OCI-LY7 (cell line): ENCODE measurements around the gene SMG6. TPM values are rescaled to one million over a fixed set of nuclear protein-coding genes. Genes with fewer than 3 reads are reported as not detected.

Experiments used
- BruUV-seq: library from RNA; stranded (reverse); fragments of 400-500 nt; replicated peaks from 2 replicates; lab custom pipeline; 2021; lab: Mats Ljungman, UMichigan
- CTCF ChIA-PET: fragments of 300-600 bp; sonication (Branson Sonifier 250); formaldehyde crosslinking; loops from one replicate; lab custom pipeline; 2022; ENCODE audit warnings: antibody characterized with exemption; ENCODE audit not compliant: unreplicated experiment; lab: Charles Lee
- POLR2A ChIA-PET: fragments of 300-600 bp; sonication (Branson Sonifier 250); formaldehyde crosslinking; loops from one replicate; lab custom pipeline; 2022; ENCODE audit warnings: antibody characterized with exemption; lab: Charles Lee
- DNase-seq: peaks from one replicate; pipeline ENCODE4 v3.0.0-alpha.2; 2015; ENCODE audit warnings: low spot score
- H2AFZ ChIP-seq: fragments of 200-600 bp; sonication (generic), shearing (Covaris generic); 2 replicates; pipeline ENCODE4 v1.6.1; 2014; ENCODE audit warnings: mild to moderate bottlenecking, antibody characterized with exemption, low read length, moderate library complexity
- H3K27ac ChIP-seq: fragments of 200-600 bp; sonication (generic); 2 replicates; pipeline ENCODE4 v1.5.1; 2014; ENCODE audit warnings: mixed run types, low read depth, mild to moderate bottlenecking, moderate library complexity, low read length, inconsistent platforms; ENCODE audit not compliant: poor library complexity, severe bottlenecking
- H3K36me3 ChIP-seq: fragments of 200-600 bp; sonication (generic); 2 replicates; pipeline ENCODE4 v1.6.1; 2014; ENCODE audit warnings: mild to moderate bottlenecking, antibody characterized with exemption, low read length, moderate library complexity, mixed read lengths; ENCODE audit not compliant: insufficient read depth
- H3K4me1 ChIP-seq: fragments of 200-600 bp; sonication (generic); 2 replicates; pipeline ENCODE4 v1.5.1; 2014; ENCODE audit warnings: mild to moderate bottlenecking, low read length; ENCODE audit not compliant: insufficient read depth, poor library complexity, severe bottlenecking
- H3K4me2 ChIP-seq: fragments of 200-600 bp; sonication (generic); 2 replicates; pipeline ENCODE4 v1.6.1; 2014; ENCODE audit warnings: mild to moderate bottlenecking, low read length
- H3K4me3 ChIP-seq: fragments of 200-600 bp; sonication (generic); 2 replicates; pipeline ENCODE4 v1.5.1; 2014; ENCODE audit warnings: mild to moderate bottlenecking, low read depth, low read length; ENCODE audit not compliant: poor library complexity, severe bottlenecking
- H3K79me2 ChIP-seq: fragments of 200-600 bp; sonication (generic); 2 replicates; pipeline ENCODE4 v1.6.1; 2016; ENCODE audit warnings: low read depth, mild to moderate bottlenecking, low read length, moderate library complexity, mixed read lengths; ENCODE audit not compliant: insufficient read depth
- H3K9me2 ChIP-seq: fragments of 200-600 bp; sonication (generic); 2 replicates; pipeline ENCODE4 v1.6.1; 2016; ENCODE audit warnings: mild to moderate bottlenecking, low read length, mixed read lengths; ENCODE audit not compliant: insufficient read depth
- H3K9me3 ChIP-seq: fragments of 200-600 bp; sonication (generic); 2 replicates; pipeline ENCODE4 v1.6.1; 2014; ENCODE audit warnings: mild to moderate bottlenecking, mixed run types, low read length, mixed read lengths
- H4K20me1 ChIP-seq: fragments of 200-600 bp; sonication (generic); 2 replicates; pipeline ENCODE4 v1.6.1; 2014; ENCODE audit warnings: mild to moderate bottlenecking, antibody characterized with exemption, low read length, moderate library complexity, mixed read lengths; ENCODE audit not compliant: insufficient read depth
- CTCF ChIP-seq: fragments of 200-600 bp; sonication (generic); conservative IDR thresholded peaks from 2 replicates; pipeline ENCODE4 v1.5.1; 2014; ENCODE audit warnings: mild to moderate bottlenecking, antibody characterized with exemption, low read length, moderate library complexity, mixed read lengths
- EZH2phosphoT487 ChIP-seq: fragments of 200-600 bp; sonication (generic); IDR thresholded peaks from 2 replicates; pipeline ENCODE4 v1.6.1; 2018; ENCODE audit warnings: low read depth, borderline replicate concordance, mild to moderate bottlenecking, mixed run types, antibody characterized with exemption, low read length, moderate library complexity, mixed read lengths
- intact Hi-C: fragments of 100-400 bp; cut with micrococcal nuclease; formaldehyde crosslinking; loops from one replicate; pipeline ENCODE4 v1.10.0; 2022; ENCODE audit not compliant: unreplicated experiment
- total RNA-seq, 2 experiments: library from RNA; depleted of rRNA in 1 of 2; stranded (reverse); fragments of >200 nt in 1 of 2; shearing (Covaris generic) in 1 of 2; gene quantifications; 2 replicates each; pipeline ENCODE4 v1.2.3, GENCODE V29; 2014 to 2022

SMG6 gene
- total RNA-seq, 2 experiments from 2014 or later = 12.5 to 17.8 TPM

GRCh38 chr17:2241823-2242222, 61.8 kb downstream of the SMG6 start:
- Histone ChIP-seq H3K9me3 (no peaks in the 10 kb centered on the region), H3K4me3 (no peak overlapping the region), H3K79me2 (no peaks in the 10 kb centered on the region), H3K4me1 (peaks cover 37% of the 10 kb centered on the region), H2AFZ (no peak overlapping the region), H3K36me3 (peaks cover 36% of the 10 kb centered on the region; the same call in 1 of the 2 replicates), H3K9me2 (no peaks in the 10 kb centered on the region), H4K20me1 (no peaks in the 10 kb centered on the region), H3K4me2 (no peak overlapping the region), H3K27ac (no peak overlapping the region)
- POLR2A ChIA-PET = interaction anchor here (0.7 kb wide), 1 partner anchor 18 kb away, joined by 4 read pairs; no protein-coding TSS in a partner anchor
- DNase-seq = no peak
- no TSS peak for BruUV-seq
- TF ChIP-seq EZH2phosphoT487 = no peak
- TF ChIP-seq CTCF = no peak
- CTCF ChIA-PET = no interaction called here
- intact Hi-C loops = no loop called here

- Histone ChIP-seq H3K9me2 (no peaks in the 10 kb centered on the region), H3K36me3 (peaks cover 45% of the 10 kb centered on the region), H3K27ac (peak overlapping the region; percentile 62), H4K20me1 (no peaks in the 10 kb centered on the region), H3K9me3 (no peaks in the 10 kb centered on the region), H2AFZ (peak overlapping the region; percentile 3; the same call in 1 of the 2 replicates), H3K4me3 (peak overlapping the region; percentile 48), H3K4me2 (peak overlapping the region; percentile 76), H3K4me1 (peaks cover 46% of the 10 kb centered on the region), H3K79me2 (no peaks in the 10 kb centered on the region)
- ChIA-PET CTCF (no interaction called here), POLR2A (interaction anchor here (1.5 kb wide), 1 partner anchor 16 kb away, joined by 3 read pairs; no protein-coding TSS in a partner anchor)
- no TSS peak for BruUV-seq
- TF ChIP-seq CTCF (no peak), EZH2phosphoT487 (no peak)
- no peak for DNase-seq
- intact Hi-C loops = no loop called here
These were observed 63.0 kb downstream of the SMG6 start for GRCh38 chr17:2240541-2240940.

GRCh38 chr17:2239882-2240430, 63.6 kb downstream of the SMG6 start:
- Histone ChIP-seq H3K27ac (peak overlapping the region; percentile 62), H3K36me3 (peaks cover 50% of the 10 kb centered on the region), H4K20me1 (no peaks in the 10 kb centered on the region), H3K9me3 (no peaks in the 10 kb centered on the region), H3K9me2 (no peaks in the 10 kb centered on the region), H3K4me1 (peaks cover 46% of the 10 kb centered on the region), H2AFZ (peak overlapping the region; percentile 3; the same call in 1 of the 2 replicates), H3K79me2 (no peaks in the 10 kb centered on the region), H3K4me2 (peak overlapping the region; percentile 76), H3K4me3 (peak overlapping the region; percentile 48)
- ChIA-PET CTCF (no interaction called here), POLR2A (interaction anchor here (0.7 to 1.5 kb wide), 3 partner anchors 16 to 635 kb away, joined by 3 read pairs; no protein-coding TSS in a partner anchor)
- BruUV-seq = no TSS peak
- TF ChIP-seq CTCF = no peak
- TF ChIP-seq EZH2phosphoT487 = no peak
- DNase-seq = peak; percentile 74
- intact Hi-C loops = no loop called here
